Uterus (tissue), 4 donors: Measurements from ENCODE around the gene PIGK. TPM values are rescaled to one million over a fixed set of nuclear protein-coding genes. Genes with fewer than 3 reads are reported as not detected.

Experiments used
- DNase-seq, 2 donors: peaks; one replicate each; pipeline ENCODE4 v3.0.0-alpha.2; 2019 to 2020
- H3K27ac ChIP-seq, 2 donors: fragments of 200-600 bp; sonication (generic); 1 replicate in 1 of 2; 2 replicates in 1 of 2; pipeline ENCODE4 v1.5.1; 2016 to 2018
- H3K27me3 ChIP-seq, 2 donors: fragments of 200-600 bp; sonication (generic); one replicate each; pipeline ENCODE4 v1.5.1; 2018 to 2019; ENCODE audit warnings: control low read depth in 1 of 2
- H3K36me3 ChIP-seq, 2 donors: fragments of 200-600 bp; sonication (generic); one replicate each; pipeline ENCODE4 v1.5.1; 2019; ENCODE audit warnings: control low read depth in 1 of 2
- H3K4me1 ChIP-seq, 2 donors: fragments of 200-600 bp; sonication (generic); one replicate each; pipeline ENCODE4 v1.5.1; 2018 to 2019; ENCODE audit warnings: control low read depth in 1 of 2
- H3K4me3 ChIP-seq, 2 donors: fragments of 200-600 bp; sonication (generic); 1 replicate in 1 of 2; 2 replicates in 1 of 2; pipeline ENCODE4 v1.5.1; 2018 to 2019; ENCODE audit warnings: mild to moderate bottlenecking in 1 of 2
- H3K9me3 ChIP-seq, 2 donors: fragments of 200-600 bp; sonication (generic); one replicate each; pipeline ENCODE4 v1.5.1; 2019; ENCODE audit warnings: control low read depth in 1 of 2
- CTCF ChIP-seq, 4 experiments: fragments of 200-600 bp in 2 of 4; fragments of 450-650 bp in 2 of 4; sonication (generic) in 2 of 4; IDR thresholded peaks; one replicate each; pipeline ENCODE4 v1.5.1; 2016 to 2019; ENCODE audit warnings: antibody characterized with exemption in 4 of 4, mild to moderate bottlenecking in 2 of 4, moderate library complexity in 1 of 4
- POLR2A ChIP-seq, 2 donors: fragments of 450-650 bp; IDR thresholded peaks; one replicate each; pipeline ENCODE4 v1.6.1; 2016; ENCODE audit warnings: antibody characterized with exemption in 2 of 2, mild to moderate bottlenecking in 1 of 2, moderate library complexity in 1 of 2
- intact Hi-C: fragments of 100-400 bp; cut with DNase I; formaldehyde crosslinking; loops from one replicate; pipeline ENCODE4 v1.15.1; 2023; ENCODE audit warnings: low total_unique reads
- total RNA-seq, 4 donors: library from RNA; depleted of rRNA in 3 of 4; stranded (reverse); fragments of >200 nt in 3 of 4; gene quantifications; one replicate each; pipeline versions ENCODE4 v1.1.0 to v1.2.4, GENCODE V29; 2014 to 2023
- donor health status: DM: yes; HTN: yes; CAD: no.

Gene PIGK
- total RNA-seq, 4 donors from 2014 or later: 11.5 to 38.6 (median 32.6) TPM

- no peak for TF ChIP-seq POLR2A (IDR thresholded peaks at IDR 0.05)
- TF ChIP-seq CTCF (IDR thresholded peaks at IDR 0.05): no peak
- H3K4me3 ChIP-seq: no peak overlapping the region
- intact Hi-C loops: no loop called here
These were observed 84.9 kb downstream of the PIGK start for GRCh38 chr1:77134359-77134758.

DNA sequence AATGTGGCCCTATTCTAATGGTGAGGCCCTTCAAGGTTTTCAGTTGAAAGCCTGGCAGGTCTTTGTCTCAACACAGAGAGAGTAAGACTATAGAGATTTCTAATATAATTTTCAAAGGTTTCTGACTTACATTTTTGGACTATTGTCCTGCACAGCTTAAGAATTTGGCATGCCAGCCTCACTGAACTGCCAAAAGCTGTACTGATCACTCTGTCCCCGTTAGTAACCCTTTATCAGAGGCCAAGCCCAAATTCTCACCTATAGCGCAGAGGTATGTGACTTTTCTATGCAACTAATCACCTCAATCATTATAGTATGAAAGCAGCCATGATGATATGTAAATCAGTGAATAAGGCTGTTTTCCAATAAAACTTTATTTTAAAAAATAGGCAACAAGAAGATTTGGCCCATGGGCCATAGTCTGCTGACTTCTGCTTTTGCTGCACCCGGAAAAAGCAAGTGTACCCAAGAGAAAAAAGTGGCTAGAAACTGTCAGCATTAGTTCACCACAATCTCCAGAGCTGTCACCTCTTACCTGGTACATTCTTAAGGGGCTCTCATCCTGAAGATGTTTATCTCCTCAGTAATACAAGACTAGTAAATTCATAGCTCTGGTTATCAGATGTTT is 85.4 kb downstream of the PIGK start:
- TF ChIP-seq CTCF (IDR thresholded peaks at IDR 0.05) (no peak), POLR2A (IDR thresholded peaks at IDR 0.05) (no peak)
- no peak for DNase-seq
- H3K9me3 ChIP-seq: no peaks in the 10 kb centered on the region
- no peak overlapping the region for H3K27ac ChIP-seq
- H3K36me3 ChIP-seq: no peaks in the 10 kb centered on the region
- H3K27me3 ChIP-seq: no peaks in the 10 kb centered on the region
- intact Hi-C loops: no loop called here
- H3K4me1 ChIP-seq: no peaks in the 10 kb centered on the region
- H3K4me3 ChIP-seq: no peak overlapping the region

More at GRCh38 chr1:77134359-77134758, 84.9 kb downstream of the PIGK start:
- Histone ChIP-seq H3K36me3 (no peaks in the 10 kb centered on the region), H3K27ac (no peak overlapping the region), H3K9me3 (no peaks in the 10 kb centered on the region), H3K27me3 (no peaks in the 10 kb centered on the region), H3K4me1 (no peaks in the 10 kb centered on the region)
- no peak for DNase-seq

DNA sequence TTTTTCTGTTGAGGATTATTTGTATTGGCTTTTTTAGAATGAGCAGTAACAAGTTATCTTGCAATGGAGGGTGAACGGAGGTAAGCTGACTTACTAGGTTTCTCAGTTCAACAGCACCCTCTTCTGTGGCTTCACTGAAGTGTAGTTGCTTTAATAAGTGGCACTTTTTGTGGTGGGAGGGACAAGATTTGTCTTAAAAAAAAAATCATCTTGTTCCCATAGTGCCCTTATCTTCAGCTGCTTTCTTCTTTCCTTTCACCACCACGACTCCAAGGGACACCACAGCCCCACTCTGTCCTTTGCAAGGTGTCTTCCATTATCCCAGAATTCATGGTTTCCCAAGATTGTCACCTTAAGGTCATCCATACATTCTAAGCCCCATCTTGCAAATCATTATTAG is 92.9 kb downstream of the PIGK start:
- no peak for DNase-seq

DNA sequence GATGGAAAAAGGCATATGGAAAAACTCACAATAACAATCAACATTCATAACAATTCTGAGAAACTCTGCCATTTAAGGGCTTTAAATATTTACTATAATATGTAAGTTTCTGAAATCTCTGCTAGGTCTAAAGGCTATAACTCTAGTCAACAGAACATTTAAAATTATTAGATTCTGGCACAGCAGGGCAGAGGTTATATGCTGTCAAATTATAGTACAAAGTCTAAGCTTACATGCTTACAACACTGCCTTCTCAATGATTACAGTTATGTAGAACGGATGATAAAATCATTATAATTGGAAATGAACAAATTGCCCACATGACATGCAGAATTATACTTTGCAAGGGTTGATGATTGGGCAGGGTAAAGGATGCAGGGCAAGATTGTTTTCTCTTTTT is 97.7 kb downstream of the PIGK start:
- DNase-seq: no peak
- TF ChIP-seq POLR2A (IDR thresholded peaks at IDR 0.05): no peak
- no peak for TF ChIP-seq CTCF (IDR thresholded peaks at IDR 0.05)
- Histone ChIP-seq H3K36me3 (no peaks in the 10 kb centered on the region), H3K4me3 (no peak overlapping the region), H3K4me1 (no peaks in the 10 kb centered on the region), H3K27ac (no peak overlapping the region), H3K9me3 (no peaks in the 10 kb centered on the region), H3K27me3 (no peaks in the 10 kb centered on the region)
- intact Hi-C loops: no loop called here

More for the DNA sequence above, 92.9 kb downstream of the PIGK start:
- peak in 3 of 4 experiments; percentile 20 to 40 (median 35) for TF ChIP-seq CTCF (IDR thresholded peaks at IDR 0.05)
- TF ChIP-seq POLR2A (IDR thresholded peaks at IDR 0.05): no peak
- intact Hi-C loops: no loop called here
- Histone ChIP-seq H3K27me3 (no peaks in the 10 kb centered on the region), H3K9me3 (no peaks in the 10 kb centered on the region), H3K36me3 (no peaks in the 10 kb centered on the region), H3K4me1 (no peaks in the 10 kb centered on the region), H3K27ac (no peak overlapping the region), H3K4me3 (no peak overlapping the region)

DNA sequence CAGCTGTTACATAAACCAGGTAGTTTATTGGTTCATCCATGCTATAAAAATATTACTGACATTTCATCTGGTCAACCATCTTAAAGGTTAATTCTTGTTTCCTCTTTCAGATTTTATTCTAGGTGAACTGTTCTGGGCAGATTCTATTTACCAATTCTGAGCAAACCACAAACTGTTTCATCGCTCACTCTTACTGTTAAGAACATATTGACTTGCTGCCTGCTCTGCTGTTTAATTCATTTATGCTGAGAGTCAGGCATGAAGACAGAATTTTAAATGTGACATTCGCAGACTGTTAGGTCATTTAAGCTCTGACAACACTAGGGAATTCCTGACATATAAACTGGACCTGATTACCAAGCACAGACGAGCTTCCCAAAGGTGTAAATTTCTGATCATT is 98.3 kb downstream of the PIGK start:
- H3K4me1 ChIP-seq: no peaks in the 10 kb centered on the region
- intact Hi-C loops: no loop called here

More for the DNA sequence above, 98.3 kb downstream of the PIGK start:
- TF ChIP-seq CTCF (IDR thresholded peaks at IDR 0.05): no peak
- no peak overlapping the region for H3K27ac ChIP-seq
- H3K27me3 ChIP-seq: no peaks in the 10 kb centered on the region
- DNase-seq: no peak
- H3K36me3 ChIP-seq: no peaks in the 10 kb centered on the region
- H3K9me3 ChIP-seq: no peaks in the 10 kb centered on the region
- no peak overlapping the region for H3K4me3 ChIP-seq
